Articular chondrocyte of knee joint (primary cell): ENCODE results near the gene SLC28A1. TPM values are rescaled to one million over a fixed set of nuclear protein-coding genes. Genes with fewer than 3 reads are reported as not detected.

ENCODE experiments used
- small RNA-seq: library from RNA; depleted of rRNA; stranded (forward); fragments of <200 nt; gene quantifications from one replicate; pipeline ENCODE3, GENCODE V24; 2012
- total RNA-seq: library from RNA; depleted of rRNA; stranded (reverse); fragments of >200 nt; gene quantifications from 2 replicates; pipeline ENCODE4 v1.2.3, GENCODE V29; 2012

SLC28A1 gene, protein sequence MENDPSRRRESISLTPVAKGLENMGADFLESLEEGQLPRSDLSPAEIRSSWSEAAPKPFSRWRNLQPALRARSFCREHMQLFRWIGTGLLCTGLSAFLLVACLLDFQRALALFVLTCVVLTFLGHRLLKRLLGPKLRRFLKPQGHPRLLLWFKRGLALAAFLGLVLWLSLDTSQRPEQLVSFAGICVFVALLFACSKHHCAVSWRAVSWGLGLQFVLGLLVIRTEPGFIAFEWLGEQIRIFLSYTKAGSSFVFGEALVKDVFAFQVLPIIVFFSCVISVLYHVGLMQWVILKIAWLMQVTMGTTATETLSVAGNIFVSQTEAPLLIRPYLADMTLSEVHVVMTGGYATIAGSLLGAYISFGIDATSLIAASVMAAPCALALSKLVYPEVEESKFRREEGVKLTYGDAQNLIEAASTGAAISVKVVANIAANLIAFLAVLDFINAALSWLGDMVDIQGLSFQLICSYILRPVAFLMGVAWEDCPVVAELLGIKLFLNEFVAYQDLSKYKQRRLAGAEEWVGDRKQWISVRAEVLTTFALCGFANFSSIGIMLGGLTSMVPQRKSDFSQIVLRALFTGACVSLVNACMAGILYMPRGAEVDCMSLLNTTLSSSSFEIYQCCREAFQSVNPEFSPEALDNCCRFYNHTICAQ
- total RNA-seq: not detected in 2 replicates

DNA sequence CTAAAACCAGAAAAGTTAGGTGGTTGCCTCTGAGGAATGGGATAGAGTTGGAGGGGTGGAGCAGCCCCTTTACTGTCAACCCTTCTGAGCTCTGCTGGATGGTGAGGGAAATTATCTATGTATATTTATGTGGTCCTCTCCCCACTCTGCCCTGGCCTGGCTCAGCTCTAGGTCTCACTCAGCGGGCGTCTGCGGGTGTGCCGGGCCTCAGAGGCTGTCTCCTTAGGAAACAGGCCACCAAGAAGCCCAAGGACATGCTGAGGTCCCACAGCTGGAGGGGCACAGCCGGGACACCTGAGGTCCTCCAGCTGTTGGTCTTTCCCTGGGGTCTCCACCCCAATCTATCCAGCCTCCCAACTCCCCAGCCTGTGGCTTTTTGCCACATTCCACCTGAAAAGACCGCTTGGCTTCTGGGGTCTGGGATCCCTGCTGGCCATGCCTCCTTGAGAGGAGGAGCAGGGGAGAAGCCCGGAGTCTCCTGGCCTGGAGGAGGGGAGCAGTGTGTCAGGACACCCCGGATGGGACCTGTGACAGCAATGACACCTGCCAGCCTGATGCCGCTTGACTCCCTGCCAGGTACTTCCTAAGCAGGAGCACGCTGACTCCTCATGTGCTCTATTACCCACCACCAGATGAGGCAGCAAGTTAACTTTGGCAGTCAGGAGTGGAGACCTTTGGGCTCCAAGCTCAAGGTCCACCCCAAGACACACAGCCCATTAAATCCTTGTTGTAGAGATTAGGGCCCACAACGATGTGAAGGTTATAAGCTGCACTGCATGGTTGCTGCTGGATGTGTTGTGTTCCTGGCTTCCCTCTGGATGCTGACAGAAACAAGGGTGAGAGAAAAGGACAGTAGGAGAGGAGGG, at the start of gene SLC28A1:
Gene SLC28A1, plus strand, starts transcription at position 747 of the 866 bp plus-strand sequence. CDS start 3,099 bp downstream, outside the sequence.

DNA sequence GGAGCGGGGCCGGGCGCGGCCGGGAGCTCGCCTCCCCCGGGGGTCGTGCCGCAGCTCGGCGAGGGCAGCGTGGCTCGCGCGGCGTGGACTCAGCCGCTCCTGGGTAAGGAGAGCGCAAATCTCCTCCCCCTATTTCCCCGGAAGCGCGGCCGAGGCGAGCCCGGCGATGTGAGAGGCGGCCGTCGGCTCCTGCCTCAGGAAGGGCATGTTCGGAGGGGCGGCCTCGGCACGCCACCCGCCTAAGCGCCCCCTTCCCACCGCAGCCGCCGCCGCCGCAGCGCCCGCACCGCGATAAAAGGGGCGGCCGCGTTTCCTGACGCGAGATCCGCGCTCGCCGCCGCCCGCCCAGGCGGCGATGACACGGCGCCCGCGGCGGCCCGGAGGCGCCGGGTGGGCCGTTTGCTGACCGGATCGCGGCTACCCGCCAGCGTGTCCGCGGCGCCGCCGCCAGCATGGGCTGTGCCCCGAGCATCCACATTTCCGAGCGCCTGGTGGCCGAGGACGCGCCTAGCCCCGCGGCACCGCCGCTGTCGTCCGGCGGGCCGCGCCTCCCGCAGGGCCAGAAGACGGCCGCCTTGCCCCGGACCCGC, 97.3 kb downstream of the SLC28A1 start, which contains the start of gene PDE8A:
Gene PDE8A, plus strand, starts transcription at position 146 of the 590 bp plus-strand sequence. Its CDS starts 307 bp downstream, at position 453.

Small RNA genes within 50 kb of the gene (small RNA-seq; reads per million reads assigned to genes)
- gene RF00402: not detected
- not detected for gene RNU6-339P
- gene RNU6-796P: not detected

Other genes starting within 250 kb of the SLC28A1 start
- gene WDR73, start 230.4 kb upstream of the SLC28A1 start, total RNA-seq: 26.6 and 28.4 TPM in 2 replicates
- 2.9 and 5.8 TPM in 2 replicates for gene NMB, start 226.5 kb upstream of the SLC28A1 start, total RNA-seq
- gene SEC11A, start 168.5 kb upstream of the SLC28A1 start, total RNA-seq: 286 and 302 TPM in 2 replicates
- 12.5 and 12.7 TPM in 2 replicates for gene ZNF592, start 136.1 kb upstream of the SLC28A1 start, total RNA-seq
- gene ALPK3, start 67.3 kb upstream of the SLC28A1 start, total RNA-seq: 0.78 and 2.8 TPM in 2 replicates
- gene PDE8A, start 97.2 kb downstream of the SLC28A1 start, total RNA-seq: 34.3 and 36.3 TPM in 2 replicates